Testis (tissue), 2 donors: ENCODE results near the gene FURIN.

Experiments used
- POLR2A ChIP-seq: fragments of 450-650 bp; IDR thresholded peaks from one replicate; pipeline ENCODE4 v1.6.1; 2017; ENCODE audit warnings: antibody characterized with exemption, mild to moderate bottlenecking, moderate library complexity
- TF ChIP-seq, protein P1 (sequence below), 3 experiments: fragments of 450-650 bp in 2 of 3; fragments of 200-600 bp in 1 of 3; sonication (generic) in 1 of 3; IDR thresholded peaks; one replicate each; pipeline ENCODE4 v1.5.1; 2016 to 2019; ENCODE audit warnings: antibody characterized with exemption in 3 of 3, mild to moderate bottlenecking in 2 of 3, moderate library complexity in 1 of 3

DNA sequence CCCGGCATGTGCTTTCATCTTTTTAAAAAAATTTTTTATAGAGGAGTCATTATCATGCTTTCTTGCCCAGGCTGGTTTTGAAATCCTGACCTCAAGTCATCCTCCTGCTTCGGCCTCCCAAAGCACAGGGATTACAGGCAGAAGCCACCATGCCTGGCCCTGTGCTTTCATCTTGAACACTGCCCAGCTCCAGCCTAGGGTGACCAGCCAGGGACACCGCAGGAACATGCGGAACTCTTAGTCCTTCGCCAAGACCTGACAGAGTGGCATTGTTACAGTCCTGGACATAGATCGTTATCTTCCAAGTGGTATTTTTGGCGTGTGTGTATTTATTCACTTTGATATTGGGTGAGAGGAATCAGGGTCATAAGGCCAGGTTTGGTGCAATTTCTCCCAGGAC, 7.9 kb upstream of the FURIN start:
- TF ChIP-seq POLR2A = no peak
- TF ChIP-seq, protein P1, sequence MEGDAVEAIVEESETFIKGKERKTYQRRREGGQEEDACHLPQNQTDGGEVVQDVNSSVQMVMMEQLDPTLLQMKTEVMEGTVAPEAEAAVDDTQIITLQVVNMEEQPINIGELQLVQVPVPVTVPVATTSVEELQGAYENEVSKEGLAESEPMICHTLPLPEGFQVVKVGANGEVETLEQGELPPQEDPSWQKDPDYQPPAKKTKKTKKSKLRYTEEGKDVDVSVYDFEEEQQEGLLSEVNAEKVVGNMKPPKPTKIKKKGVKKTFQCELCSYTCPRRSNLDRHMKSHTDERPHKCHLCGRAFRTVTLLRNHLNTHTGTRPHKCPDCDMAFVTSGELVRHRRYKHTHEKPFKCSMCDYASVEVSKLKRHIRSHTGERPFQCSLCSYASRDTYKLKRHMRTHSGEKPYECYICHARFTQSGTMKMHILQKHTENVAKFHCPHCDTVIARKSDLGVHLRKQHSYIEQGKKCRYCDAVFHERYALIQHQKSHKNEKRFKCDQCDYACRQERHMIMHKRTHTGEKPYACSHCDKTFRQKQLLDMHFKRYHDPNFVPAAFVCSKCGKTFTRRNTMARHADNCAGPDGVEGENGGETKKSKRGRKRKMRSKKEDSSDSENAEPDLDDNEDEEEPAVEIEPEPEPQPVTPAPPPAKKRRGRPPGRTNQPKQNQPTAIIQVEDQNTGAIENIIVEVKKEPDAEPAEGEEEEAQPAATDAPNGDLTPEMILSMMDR (IDR thresholded peaks at IDR 0.05) = no peak
